GM19193 (cell line): Measurements from ENCODE around the gene COX7A2L.

Experiments used
- POLR2A ChIP-seq: IDR thresholded peaks from 4 replicates; pipeline ENCODE4 v1.6.1; 2011; ENCODE audit not compliant: insufficient read depth, insufficient read length; ENCODE audit errors: extremely low read depth

Gene COX7A2L

GRCh38 chr2:42369532-42370229 lies 8.7 kb upstream of the COX7A2L start:
- no peak for TF ChIP-seq POLR2A

GRCh38 chr2:42368817-42369531 lies 8.0 kb upstream of the COX7A2L start:
- no peak for TF ChIP-seq POLR2A

GRCh38 chr2:42367835-42368234 lies 6.8 kb upstream of the COX7A2L start:
- no peak for TF ChIP-seq POLR2A

DNA sequence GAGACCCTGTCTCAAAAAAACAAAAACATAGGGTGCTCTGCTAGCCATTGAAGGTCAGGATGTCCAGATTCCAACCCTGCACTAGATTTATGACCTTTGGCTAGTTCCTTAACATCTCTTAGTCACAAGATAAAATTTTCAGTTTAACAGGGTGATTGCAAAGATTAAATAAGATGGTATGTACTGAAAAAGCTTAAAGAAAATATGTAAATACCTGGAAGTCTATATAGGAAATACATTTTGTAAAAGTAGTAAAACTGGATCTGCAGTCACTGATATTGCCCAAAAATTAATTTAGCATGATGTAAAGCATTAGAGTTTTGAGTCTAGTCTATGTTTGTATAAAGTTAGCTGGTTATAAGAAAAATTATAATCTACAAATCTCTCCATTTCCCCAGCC lies 5.4 kb upstream of the COX7A2L start:
- no peak for TF ChIP-seq POLR2A

- no peak for TF ChIP-seq POLR2A
Measured at GRCh38 chr2:42364658-42365057, 3.6 kb upstream of the COX7A2L start.

DNA sequence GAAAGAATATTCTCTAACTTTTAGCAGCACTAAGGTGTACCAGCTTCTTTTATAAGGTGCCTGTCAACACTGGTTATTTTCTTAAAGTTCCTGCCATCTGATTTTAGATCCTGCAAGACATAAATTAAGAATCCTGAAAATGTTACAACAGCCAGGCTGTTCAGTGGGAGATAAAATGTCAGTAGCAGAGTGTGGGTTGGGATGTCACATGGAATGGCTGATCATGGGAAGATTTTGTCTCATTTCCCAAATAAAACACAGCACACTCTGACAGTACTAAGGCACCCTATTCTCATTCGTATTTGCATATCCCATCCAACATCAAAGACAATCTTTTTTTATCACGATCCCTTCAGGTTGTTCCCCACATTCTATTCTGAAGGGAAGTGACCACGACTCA lies 2.4 kb upstream of the COX7A2L start:
- TF ChIP-seq POLR2A = no peak

- no peak for TF ChIP-seq POLR2A
Measured at GRCh38 chr2:42361728-42362283, 789 bp upstream of the COX7A2L start.

GRCh38 chr2:42360493-42360889 lies 526 bp downstream of the COX7A2L start:
- TF ChIP-seq POLR2A = no peak

DNA sequence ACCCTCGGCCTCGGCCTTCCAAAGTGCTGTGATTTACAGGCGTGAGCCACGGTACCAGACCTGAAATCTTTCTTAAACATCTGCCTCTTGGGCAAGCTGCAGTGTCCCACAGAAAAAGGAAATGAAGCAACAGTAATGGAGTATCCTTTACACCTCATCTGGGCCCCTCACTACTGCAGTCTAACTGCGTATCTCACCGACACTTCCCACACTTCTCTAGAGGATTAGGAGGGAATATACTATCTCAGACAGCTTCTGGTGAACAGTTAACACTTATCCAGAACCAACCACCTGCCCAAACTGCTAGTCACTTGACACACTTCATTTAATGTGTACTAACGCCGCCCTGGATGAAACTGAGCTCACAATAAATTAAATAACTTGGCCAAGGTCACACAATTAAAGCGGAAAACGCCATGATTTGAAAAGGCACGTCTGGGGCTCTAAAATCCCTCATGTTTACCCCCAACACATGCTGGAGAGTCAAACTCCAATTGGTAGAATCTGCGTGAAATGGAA lies 993 bp downstream of the COX7A2L start:
- TF ChIP-seq POLR2A = peak; percentile 16

DNA sequence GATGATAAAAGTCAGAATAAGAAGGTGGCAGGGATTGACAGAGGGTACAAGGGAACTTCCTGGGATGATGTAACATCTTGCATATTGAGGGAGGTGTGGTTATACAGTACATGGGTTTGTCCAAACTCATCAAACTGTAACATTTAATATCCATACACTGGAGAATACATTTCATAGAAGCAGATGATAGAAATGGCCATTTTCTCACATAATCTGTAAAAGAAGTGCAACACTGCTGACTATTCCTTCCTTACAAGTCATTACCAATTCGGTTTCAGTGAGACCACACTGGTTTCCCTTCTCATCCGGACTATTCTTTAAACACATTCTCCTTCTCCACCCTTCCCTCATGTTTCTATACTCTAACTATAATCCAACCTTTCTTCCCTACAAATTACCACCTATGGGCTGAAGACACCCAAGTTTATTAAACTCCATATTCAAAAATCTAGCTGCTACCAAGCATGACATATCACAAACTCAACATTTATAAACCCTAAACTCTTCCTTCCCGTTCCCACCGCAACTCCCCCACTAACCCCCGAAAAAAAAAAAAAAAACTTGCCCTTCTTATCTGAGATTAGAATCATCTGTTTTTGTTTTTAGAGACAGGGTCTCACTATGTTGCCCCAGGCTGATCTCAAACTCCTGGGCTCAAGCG lies 1.6 kb downstream of the COX7A2L start:
- TF ChIP-seq POLR2A = no peak

DNA sequence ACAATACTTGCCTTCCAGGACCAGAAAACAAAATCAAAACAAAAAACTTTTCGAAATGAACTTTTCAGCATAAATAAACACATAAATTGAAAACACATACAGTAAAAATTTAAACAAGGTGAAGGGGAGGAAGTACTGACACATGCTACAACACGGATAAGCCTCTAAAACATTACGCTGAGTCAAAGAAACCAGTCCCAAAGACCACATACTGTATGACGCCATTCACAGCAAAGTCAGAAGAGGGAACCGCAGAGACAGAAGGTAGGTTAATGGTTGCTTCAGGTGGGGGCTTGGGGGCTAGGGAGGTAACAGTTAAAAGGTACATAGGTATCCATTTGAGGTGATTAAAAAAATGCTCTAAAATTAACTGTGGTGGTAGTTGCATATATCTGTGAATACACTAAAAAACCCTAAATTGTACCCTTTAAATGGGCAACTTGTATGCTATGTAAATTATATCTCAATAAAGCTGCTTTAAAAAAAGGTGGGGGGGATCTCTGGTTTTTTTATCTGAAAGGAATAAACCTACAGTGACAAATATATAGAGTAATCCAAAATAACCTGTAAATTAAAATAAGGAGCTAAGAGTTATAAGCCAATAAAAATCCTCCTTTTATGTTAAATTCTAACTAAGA lies 7.1 kb downstream of the COX7A2L start:
- TF ChIP-seq POLR2A = no peak

DNA sequence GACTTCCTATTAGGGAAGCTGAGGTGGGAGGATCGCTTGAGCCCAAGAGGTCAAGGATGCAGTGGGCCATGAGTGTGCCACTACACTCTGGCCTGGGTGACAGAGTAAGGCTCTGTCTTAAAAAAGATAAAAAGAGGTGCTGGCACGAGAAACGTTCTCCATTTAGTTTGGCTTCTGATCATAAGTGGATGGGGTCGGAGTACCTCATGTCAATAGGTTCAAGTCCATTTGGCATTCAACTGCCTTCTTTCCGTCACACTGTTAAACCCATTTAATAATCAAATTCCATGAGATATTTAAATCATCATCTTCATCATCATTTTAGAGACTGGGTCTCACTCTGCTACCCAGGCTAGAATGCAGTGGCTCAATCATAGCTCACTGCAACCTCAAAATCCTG lies 9.2 kb downstream of the COX7A2L start:
- TF ChIP-seq POLR2A = no peak

DNA sequence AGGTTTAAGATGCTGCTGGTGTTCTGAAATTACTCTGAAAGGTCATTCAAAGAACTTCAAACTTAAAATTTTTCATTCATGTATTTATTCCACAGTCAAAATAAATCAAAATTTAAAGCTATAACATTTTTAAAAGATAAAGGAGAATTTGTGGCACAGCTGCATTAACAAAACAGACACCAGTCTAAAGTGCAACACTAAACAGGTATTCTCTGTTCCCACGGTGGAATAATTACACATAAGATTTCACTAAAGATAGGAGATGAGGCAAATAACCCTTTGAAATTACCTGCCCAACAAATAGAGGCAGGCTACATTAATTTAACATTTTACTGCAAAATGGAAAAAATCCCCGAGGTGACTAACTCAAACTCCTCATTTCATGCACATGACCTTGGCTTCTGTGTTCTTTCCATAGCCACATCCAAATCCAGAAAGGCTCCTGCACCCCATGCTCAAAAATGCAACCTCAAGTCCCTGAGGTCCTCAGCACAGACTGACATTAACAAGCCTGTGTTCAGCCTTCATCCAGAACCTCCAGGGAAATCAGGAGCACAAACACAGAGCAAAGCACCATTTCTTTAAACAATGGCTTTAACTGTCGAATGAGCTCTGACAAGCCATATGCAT lies 10.5 kb downstream of the COX7A2L start:
- TF ChIP-seq POLR2A = no peak

DNA sequence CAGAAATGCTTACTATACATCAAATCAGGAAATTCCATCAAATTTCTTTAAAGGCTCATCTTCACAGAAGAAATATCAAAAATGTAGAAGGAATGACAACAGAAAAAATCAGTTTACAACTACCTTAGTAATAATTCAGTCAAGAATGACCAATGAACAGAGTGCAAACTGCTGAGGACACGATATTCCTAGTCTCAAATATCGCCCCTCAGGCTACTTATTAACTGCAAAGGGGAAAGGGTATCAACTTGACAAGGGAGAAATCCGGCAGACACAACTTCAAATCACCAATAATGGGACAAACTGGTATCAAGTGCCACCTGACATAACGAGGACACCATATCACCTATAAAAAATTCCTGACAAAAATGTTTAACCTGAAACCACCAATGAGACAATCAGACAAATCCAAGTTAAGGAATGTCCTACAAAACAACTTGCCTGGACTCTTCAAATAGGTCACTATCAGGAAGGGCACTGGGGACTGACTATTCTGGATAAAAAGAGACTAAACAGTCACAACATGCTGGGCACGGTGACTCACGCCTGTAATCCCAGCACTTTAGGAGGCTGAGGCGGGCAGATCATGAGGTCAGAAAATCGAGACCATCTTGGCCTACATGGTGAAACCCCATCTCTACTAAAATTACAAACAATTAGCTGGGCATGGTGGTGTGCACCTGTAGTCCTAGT lies 12.8 kb downstream of the COX7A2L start:
- no peak for TF ChIP-seq POLR2A

- TF ChIP-seq POLR2A = no peak
Measured at GRCh38 chr2:42345986-42346385, 15.0 kb downstream of the COX7A2L start.

GRCh38 chr2:42342795-42343241 lies 18.2 kb downstream of the COX7A2L start:
- no peak for TF ChIP-seq POLR2A
